H4 (cell line): ENCODE data around the gene MBP. TPM values are rescaled to one million over a fixed set of nuclear protein-coding genes. Genes with fewer than 3 reads are reported as not detected.
"Not testable (repeated sequence)": the region's sequence is repeated elsewhere in the genome, so short reads cannot be mapped to it uniquely, and the experiment has no call there.

Source experiments
- DNase-seq: peaks from one replicate; pipeline ENCODE4 v3.0.0-alpha.2; 2015; ENCODE audit warnings: low spot score
- total RNA-seq: library from RNA; depleted of rRNA; stranded (reverse); fragments of >200 nt; shearing (Covaris generic); gene quantifications from 2 replicates; pipeline ENCODE4 v1.2.3, GENCODE V29; 2014

MBP gene
- total RNA-seq, 1 experiment from 2014 or later: 0.35 TPM

DNA sequence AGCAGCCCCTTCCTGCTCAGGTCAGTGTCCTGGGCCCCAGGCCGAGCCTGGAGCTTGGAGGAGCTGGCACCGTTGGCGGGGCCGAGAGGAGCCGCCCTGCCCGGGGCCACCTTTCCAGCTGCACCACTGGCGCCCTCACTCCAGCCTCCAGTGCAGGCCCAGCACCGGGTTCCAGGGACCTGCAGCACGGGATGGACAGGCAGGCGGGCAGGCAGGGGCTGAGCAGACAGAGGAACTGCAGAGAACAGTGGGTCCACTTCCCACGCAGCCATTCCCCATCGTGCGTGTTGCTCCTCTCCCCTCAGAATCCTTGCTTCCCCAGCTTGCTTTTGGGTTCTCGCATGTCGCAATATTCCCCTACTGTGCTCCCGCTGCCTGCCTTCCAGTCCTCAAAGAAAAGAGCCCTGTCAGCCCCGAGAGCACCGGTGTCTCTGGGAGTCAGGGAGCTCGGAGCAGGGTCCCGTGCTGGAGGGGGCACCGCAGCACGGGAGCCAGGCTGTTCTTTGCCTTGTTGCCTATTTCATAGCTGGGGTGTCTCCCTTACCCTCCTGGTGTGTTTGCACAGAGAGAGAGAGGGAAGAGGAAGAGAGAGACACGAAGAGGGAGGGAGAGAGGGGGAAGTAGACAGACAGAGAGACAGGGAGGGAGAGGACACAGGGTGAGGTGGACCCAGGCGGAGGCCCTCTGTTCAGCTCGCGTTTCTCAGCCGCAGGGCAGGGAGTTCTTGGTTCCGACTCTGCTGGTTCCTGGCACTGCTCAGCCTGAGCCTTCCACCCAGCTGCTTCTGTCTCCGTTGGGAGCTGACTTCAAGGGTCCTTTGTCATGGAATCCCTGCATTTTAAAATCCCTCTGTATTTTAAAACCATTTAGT, 126.0 kb downstream of the MBP start:
- no peak for DNase-seq

DNA sequence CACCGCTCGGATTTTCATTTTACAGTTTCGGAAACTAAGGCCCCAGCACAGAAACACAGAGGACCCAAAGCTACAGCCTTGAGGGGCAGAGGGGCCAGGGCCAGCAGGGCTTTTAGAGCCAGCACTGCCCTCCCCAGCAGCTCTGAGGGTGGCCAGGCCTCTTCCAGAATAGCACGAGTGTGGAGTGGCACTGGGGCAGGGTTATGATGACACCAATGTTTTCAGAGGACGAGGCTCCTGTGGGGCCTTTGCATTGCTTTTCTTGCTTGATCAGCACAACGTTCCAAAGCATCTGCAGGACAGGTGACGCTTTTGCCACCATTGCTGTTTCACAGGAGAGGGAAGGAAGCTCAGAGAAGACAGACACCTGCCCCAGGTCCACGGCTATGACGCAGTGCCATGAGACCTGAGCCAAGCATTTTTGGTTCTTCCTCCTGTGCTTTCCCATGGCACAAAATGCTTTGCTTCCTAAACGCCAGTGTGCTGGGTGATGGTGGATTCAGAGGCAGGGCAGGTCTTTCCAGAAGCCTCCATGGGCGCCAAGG, 126.9 kb downstream of the MBP start:
- DNase-seq: no peak

DNA sequence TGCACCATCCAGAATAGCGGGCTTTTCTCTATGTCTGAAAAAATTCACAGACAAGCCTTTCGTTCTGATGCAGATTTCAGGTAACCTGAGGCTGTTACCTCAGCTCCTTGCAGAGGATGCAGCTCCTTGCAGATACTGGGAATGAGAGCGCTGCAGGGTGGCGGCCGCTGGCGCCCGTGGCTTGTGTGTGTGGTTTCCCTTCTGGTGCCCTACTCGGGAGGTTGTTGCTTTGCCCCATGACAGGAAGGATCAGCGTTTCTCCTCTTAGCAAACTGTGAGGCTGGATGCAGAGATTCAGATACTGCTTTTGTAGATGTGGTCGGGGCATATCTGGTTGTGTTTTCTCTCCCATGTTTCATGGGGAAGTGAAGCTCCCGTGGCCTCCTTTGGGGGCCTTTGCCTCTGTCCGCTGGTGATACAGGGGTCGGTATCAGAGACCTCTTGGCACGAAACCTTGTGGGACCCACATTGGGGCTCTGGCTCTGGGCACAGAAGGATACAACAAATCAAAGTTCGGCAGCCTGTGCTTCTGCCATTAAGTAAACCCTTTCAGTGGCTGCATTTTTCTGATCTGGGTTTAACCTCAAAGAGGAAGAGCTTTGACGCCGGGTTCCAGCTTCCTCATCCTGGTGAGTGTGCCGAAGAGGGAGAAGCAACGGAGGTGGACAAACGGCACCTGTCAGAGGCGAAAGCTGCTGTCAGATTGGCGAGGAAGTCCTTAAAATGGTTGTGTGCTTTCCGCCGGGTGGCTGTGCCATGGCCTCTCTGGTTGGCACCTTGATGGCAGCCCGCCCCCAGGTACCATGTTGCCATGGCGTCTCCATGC, 127.8 kb downstream of the MBP start:
- DNase-seq: no peak

GRCh38 chr18:77003316-77003715, 129.3 kb downstream of the MBP start:
- DNase-seq: no peak

DNA sequence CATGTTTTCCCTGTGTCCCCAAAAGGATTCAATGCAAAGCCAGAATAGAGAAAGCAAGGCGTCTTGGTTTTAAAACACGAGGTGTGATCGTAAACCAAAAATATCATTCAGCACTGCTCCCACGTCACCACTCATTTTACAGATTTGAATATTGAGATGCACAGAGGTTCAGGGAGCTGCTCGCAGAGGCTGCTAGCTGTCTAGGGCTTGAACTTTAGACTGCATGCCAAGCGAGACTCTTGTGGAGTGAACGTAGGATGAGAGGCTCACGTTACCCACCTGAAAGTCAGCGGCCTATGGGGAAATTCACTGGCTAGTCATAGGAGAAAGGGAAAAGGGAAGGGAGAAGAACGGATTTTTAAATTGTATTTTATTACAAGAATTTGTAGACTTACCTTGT, 130.1 kb downstream of the MBP start:
- no peak for DNase-seq

DNA sequence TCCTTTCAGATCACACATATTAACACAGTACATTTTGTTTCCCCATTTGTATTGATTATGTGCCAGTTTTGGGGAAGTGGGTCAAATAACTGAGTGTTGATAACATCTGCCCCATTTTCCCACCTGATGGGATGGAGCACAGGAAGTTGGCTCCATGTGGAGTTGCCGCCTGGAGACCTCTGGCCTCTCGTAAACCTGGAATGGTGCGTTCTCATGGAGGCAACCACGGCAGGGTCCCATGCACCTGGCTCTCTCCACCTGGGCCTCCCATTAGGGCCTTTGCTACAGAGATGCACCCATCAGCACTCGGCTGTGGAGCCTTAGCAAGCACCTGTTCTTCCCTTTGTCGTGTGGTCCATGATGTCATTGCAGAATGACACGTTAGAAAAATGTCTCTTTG, 130.6 kb downstream of the MBP start:
- no peak for DNase-seq

DNA sequence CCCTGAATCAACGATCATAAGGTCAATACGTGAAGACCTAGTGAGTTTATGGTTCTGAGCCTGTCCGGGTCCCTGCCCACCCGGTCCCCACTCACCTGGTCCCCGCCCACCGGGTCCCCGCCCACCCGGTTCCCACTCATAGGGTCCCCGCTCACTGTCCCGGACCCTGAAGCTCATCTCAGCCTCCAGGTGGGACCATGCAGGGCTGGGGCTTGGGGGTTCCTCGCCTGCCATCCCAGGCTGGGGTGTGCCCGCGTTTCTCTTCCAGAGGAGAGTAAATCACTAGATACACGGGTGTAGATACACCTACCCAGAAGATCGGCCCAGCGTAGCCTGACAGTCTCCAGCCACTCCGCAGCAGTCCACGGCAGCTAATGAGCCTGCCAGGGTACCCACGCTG, 131.5 kb downstream of the MBP start:
- DNase-seq: no peak

DNA sequence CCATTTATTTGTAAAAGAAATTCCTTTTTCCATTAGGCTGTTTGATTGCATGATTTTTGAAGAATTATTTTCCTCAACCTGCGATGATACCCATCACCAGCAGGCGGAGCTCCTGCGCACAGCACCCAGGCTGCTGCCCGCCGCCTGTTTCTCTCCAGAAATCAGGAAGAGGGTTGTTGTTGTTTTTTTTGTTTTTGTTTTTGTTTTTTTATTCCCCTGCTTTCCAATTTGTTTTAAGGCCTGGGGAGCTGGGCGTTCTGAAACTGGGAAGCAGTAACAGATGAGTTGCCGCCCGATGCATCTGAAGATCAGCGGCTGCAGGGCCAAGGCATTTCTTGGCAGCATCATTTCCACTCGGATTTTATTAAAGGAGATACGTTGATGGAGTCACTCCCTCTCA, 132.1 kb downstream of the MBP start:
- peak; percentile 44 for DNase-seq

GRCh38 chr18:76999077-76999476, 133.5 kb downstream of the MBP start:
- no peak for DNase-seq

GRCh38 chr18:76997951-76998808, 134.4 kb downstream of the MBP start:
- DNase-seq: no peak

DNA sequence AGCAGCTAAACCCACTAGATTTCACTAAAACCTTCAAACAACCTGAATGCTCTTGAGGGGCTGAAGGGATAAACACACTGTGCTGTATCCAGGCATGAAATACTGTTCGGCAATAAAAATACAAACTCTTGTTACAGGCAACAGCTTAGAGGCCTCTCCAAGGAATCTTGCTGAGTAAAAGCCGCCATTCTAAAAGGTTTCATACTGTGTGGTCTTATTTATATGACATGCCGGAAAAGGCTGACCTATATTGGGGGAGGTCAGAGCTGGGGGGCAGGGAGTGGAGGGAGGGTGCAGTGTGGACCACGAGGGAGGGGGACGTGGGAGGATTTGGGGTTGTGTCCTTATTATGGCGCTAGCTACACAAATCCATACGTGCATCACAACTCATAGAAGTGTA, 136.2 kb downstream of the MBP start:
- no peak for DNase-seq

DNA sequence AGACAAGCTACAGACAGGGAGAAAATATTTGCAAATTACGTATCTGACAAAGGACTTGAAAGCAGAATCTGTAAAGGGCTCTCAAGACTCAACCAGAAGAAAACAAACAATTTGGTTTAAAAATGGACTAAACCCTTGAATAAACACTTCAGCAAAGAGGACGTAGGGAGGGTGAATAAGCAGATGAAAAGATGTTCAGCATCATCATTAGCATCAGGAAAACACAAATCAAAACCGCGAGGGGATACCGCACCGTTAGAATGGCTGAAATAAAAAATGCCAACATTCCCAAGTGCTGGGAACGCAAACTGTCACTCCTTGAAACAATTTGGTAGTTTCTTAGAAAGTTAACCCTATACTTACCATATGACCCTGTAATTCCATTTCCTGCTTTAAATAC, 136.7 kb downstream of the MBP start:
- DNase-seq: no peak

- no peak for DNase-seq
Measured at GRCh38 chr18:76994086-76994654, 138.4 kb downstream of the MBP start.

DNA sequence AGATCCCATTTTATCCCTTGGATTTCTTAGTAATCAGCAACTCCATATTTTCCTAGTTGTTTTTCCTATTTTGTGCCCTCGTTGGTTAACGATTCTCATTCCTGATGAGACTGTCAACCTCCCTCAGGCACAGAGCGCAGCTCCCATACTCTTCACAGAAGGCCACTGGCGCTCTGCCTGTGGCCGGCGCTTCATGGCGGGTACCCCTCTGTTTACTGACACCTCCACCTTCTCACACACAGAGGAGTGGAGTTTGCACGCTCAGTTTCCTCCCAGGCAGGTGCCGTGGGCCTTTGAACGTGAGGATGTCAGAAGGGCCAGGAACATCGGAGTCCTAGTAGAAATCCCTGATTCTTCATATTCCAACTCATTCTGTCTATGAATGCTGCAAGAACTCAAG, 139.0 kb downstream of the MBP start:
- DNase-seq: no peak

- no peak for DNase-seq
Measured at GRCh38 chr18:76993085-76993382, 139.5 kb downstream of the MBP start.

GRCh38 chr18:76992226-76993084, 140.1 kb downstream of the MBP start:
- no peak for DNase-seq

- no peak for DNase-seq
Measured at GRCh38 chr18:76991021-76991688, 141.4 kb downstream of the MBP start.

- not testable (repeated sequence) for DNase-seq
Measured at GRCh38 chr18:76990343-76991020, 142.1 kb downstream of the MBP start.

DNA sequence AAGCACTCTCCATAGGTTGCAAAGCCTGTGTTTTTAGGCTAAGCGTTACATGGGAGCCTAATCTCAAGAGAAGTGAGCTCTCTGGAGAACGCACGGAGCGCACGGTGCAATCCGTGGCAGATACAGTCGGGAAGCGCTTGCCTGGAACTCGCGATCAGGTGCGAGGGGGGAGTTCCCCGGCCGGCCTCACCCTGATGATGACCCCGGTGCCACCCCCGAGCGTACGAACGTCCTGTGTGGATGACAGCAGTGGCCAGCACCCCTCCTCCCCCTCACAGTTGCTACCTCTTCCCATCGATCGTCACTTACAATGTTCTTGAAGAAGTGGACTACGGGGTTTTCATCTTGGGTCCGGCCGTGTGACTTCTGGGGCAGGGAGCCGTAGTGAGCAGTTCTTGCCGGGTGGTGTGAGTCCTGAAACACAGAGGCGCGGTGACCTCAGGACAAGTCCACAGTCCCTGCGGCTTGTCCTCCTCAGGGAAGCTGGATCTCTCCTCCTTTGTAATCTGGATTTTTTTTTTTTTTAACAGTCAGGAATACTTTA, 142.9 kb downstream of the MBP start:
- no peak for DNase-seq
